HUES6 (cell line): ENCODE measurements around the gene BRSK2.

Experiments
- H3K27ac ChIP-seq: 2 replicates; pipeline ENCODE4 v1.7.0; 2013; ENCODE audit warnings: low read depth, mild to moderate bottlenecking, low read length, inconsistent platforms
- H3K27me3 ChIP-seq: 2 replicates; pipeline ENCODE4 v1.6.1; 2013; ENCODE audit warnings: low read length; ENCODE audit not compliant: control insufficient read depth, insufficient read depth
- H3K36me3 ChIP-seq: 2 replicates; pipeline ENCODE4 v1.6.1; 2013; ENCODE audit warnings: low read length; ENCODE audit not compliant: control insufficient read depth, insufficient read depth
- H3K4me1 ChIP-seq: 2 replicates; pipeline ENCODE4 v1.6.1; 2013; ENCODE audit warnings: low read length; ENCODE audit not compliant: control insufficient read depth, insufficient read depth
- H3K4me3 ChIP-seq: 2 replicates; pipeline ENCODE4 v1.5.1; 2013; ENCODE audit warnings: low read depth, low read length
- H3K9ac ChIP-seq: one replicate; pipeline ENCODE4 v1.6.1; 2013; ENCODE audit warnings: mild to moderate bottlenecking, low read length
- H3K9me3 ChIP-seq: 2 replicates; pipeline ENCODE4 v1.6.1; 2013; ENCODE audit warnings: low read depth, low read length; ENCODE audit not compliant: control insufficient read depth, insufficient read depth

BRSK2 gene

GRCh38 chr11:1399386-1400316, 9.9 kb downstream of the BRSK2 start:
- Histone ChIP-seq H3K36me3 (no peaks in the 10 kb centered on the region), H3K27me3 (no peaks in the 10 kb centered on the region; the same call in 1 of the 2 replicates)

GRCh38 chr11:1400317-1401170, 10.8 kb downstream of the BRSK2 start:
- H3K4me3 ChIP-seq, result no peak overlapping the region
- H3K4me1 ChIP-seq, result peaks cover 3% of the 10 kb centered on the region; the same call in 1 of the 2 replicates
- no peaks in the 10 kb centered on the region; the same call in 1 of the 2 replicates for H3K27me3 ChIP-seq
- H3K27ac ChIP-seq, result no peak overlapping the region
- no peaks in the 10 kb centered on the region for H3K36me3 ChIP-seq
- H3K9me3 ChIP-seq, result no peaks in the 10 kb centered on the region
- no peak overlapping the region for H3K9ac ChIP-seq

More at GRCh38 chr11:1399386-1400316, 9.9 kb downstream of the BRSK2 start:
- no peaks in the 10 kb centered on the region for H3K9me3 ChIP-seq
- H3K9ac ChIP-seq, result no peak overlapping the region
- H3K27ac ChIP-seq, result no peak overlapping the region
- peaks cover 3% of the 10 kb centered on the region; the same call in 1 of the 2 replicates for H3K4me1 ChIP-seq
- H3K4me3 ChIP-seq, result no peak overlapping the region

GRCh38 chr11:1401171-1401445, 11.4 kb downstream of the BRSK2 start:
- Histone ChIP-seq H3K9me3 (no peaks in the 10 kb centered on the region), H3K9ac (no peak overlapping the region), H3K27ac (no peak overlapping the region), H3K4me3 (no peak overlapping the region), H3K27me3 (no peaks in the 10 kb centered on the region; the same call in 1 of the 2 replicates), H3K4me1 (peaks cover 3% of the 10 kb centered on the region; the same call in 1 of the 2 replicates), H3K36me3 (no peaks in the 10 kb centered on the region)

GRCh38 chr11:1401656-1402221, 12.0 kb downstream of the BRSK2 start:
- no peaks in the 10 kb centered on the region for H3K9me3 ChIP-seq
- H3K4me3 ChIP-seq, result no peak overlapping the region
- peaks cover 3% of the 10 kb centered on the region; the same call in 1 of the 2 replicates for H3K4me1 ChIP-seq
- H3K9ac ChIP-seq, result no peak overlapping the region
- H3K27ac ChIP-seq, result no peak overlapping the region
- H3K27me3 ChIP-seq, result no peaks in the 10 kb centered on the region; the same call in 1 of the 2 replicates
- H3K36me3 ChIP-seq, result no peaks in the 10 kb centered on the region

GRCh38 chr11:1402355-1403077, 12.8 kb downstream of the BRSK2 start:
- Histone ChIP-seq H3K4me3 (no peak overlapping the region), H3K27me3 (no peaks in the 10 kb centered on the region; the same call in 1 of the 2 replicates), H3K9ac (no peak overlapping the region), H3K4me1 (peaks cover 3% of the 10 kb centered on the region; the same call in 1 of the 2 replicates), H3K27ac (no peak overlapping the region), H3K9me3 (no peaks in the 10 kb centered on the region), H3K36me3 (no peaks in the 10 kb centered on the region)

GRCh38 chr11:1403078-1403620, 13.4 kb downstream of the BRSK2 start:
- no peak overlapping the region for H3K9ac ChIP-seq
- no peak overlapping the region for H3K27ac ChIP-seq
- no peak overlapping the region for H3K4me3 ChIP-seq
- no peaks in the 10 kb centered on the region; the same call in 1 of the 2 replicates for H3K27me3 ChIP-seq
- no peaks in the 10 kb centered on the region for H3K9me3 ChIP-seq
- H3K4me1 ChIP-seq, result peaks cover 3% of the 10 kb centered on the region; the same call in 1 of the 2 replicates
- no peaks in the 10 kb centered on the region for H3K36me3 ChIP-seq

GRCh38 chr11:1403721-1404460, 14.2 kb downstream of the BRSK2 start:
- H3K9ac ChIP-seq, result no peak overlapping the region
- H3K4me3 ChIP-seq, result no peak overlapping the region
- H3K9me3 ChIP-seq, result no peaks in the 10 kb centered on the region
- peaks cover 3% of the 10 kb centered on the region; the same call in 1 of the 2 replicates for H3K4me1 ChIP-seq
- H3K27me3 ChIP-seq, result no peaks in the 10 kb centered on the region; the same call in 1 of the 2 replicates
- no peak overlapping the region for H3K27ac ChIP-seq
- no peaks in the 10 kb centered on the region for H3K36me3 ChIP-seq

- H3K27ac ChIP-seq, result no peak overlapping the region
- H3K27me3 ChIP-seq, result no peaks in the 10 kb centered on the region; the same call in 1 of the 2 replicates
- peaks cover 3% of the 10 kb centered on the region; the same call in 1 of the 2 replicates for H3K4me1 ChIP-seq
- H3K36me3 ChIP-seq, result no peaks in the 10 kb centered on the region
- H3K9me3 ChIP-seq, result no peaks in the 10 kb centered on the region
- no peak overlapping the region for H3K9ac ChIP-seq
- no peak overlapping the region for H3K4me3 ChIP-seq
Observed at GRCh38 chr11:1404461-1405185, 14.9 kb downstream of the BRSK2 start.

GRCh38 chr11:1405186-1406020, 15.7 kb downstream of the BRSK2 start:
- Histone ChIP-seq H3K27ac (no peak overlapping the region), H3K36me3 (no peaks in the 10 kb centered on the region)

More at GRCh38 chr11:1405186-1406020, 15.7 kb downstream of the BRSK2 start:
- Histone ChIP-seq H3K27me3 (no peaks in the 10 kb centered on the region; the same call in 1 of the 2 replicates), H3K9ac (no peak overlapping the region), H3K4me1 (peaks cover 3% of the 10 kb centered on the region; the same call in 1 of the 2 replicates), H3K9me3 (no peaks in the 10 kb centered on the region), H3K4me3 (no peak overlapping the region)
